ENCODE measurements around the gene COL4A1.

COL4A1 gene

GRCh38 chr13:110254151-110254679 lies 52.7 kb downstream of the COL4A1 start:
- DNase-seq (ENCODE audit: low read depth) = no peak
- H3K4me3 ChIP-seq (ENCODE audit: low read depth, low read length) = no peak overlapping the region

GRCh38 chr13:110251193-110251819 lies 55.7 kb downstream of the COL4A1 start:
- TF ChIP-seq, protein P1, sequence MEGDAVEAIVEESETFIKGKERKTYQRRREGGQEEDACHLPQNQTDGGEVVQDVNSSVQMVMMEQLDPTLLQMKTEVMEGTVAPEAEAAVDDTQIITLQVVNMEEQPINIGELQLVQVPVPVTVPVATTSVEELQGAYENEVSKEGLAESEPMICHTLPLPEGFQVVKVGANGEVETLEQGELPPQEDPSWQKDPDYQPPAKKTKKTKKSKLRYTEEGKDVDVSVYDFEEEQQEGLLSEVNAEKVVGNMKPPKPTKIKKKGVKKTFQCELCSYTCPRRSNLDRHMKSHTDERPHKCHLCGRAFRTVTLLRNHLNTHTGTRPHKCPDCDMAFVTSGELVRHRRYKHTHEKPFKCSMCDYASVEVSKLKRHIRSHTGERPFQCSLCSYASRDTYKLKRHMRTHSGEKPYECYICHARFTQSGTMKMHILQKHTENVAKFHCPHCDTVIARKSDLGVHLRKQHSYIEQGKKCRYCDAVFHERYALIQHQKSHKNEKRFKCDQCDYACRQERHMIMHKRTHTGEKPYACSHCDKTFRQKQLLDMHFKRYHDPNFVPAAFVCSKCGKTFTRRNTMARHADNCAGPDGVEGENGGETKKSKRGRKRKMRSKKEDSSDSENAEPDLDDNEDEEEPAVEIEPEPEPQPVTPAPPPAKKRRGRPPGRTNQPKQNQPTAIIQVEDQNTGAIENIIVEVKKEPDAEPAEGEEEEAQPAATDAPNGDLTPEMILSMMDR (IDR thresholded peaks at IDR 0.05; ENCODE audit: control insufficient read depth, extremely low read depth, insufficient read depth) = no peak
- DNase-seq (ENCODE audit: low read depth) = no peak
- no peak overlapping the region for H3K4me3 ChIP-seq (ENCODE audit: low read depth, low read length)

More at GRCh38 chr13:110254151-110254679, 52.7 kb downstream of the COL4A1 start:
- TF ChIP-seq, protein P1 (IDR thresholded peaks at IDR 0.05; ENCODE audit: control insufficient read depth, extremely low read depth, insufficient read depth) = no peak

DNA sequence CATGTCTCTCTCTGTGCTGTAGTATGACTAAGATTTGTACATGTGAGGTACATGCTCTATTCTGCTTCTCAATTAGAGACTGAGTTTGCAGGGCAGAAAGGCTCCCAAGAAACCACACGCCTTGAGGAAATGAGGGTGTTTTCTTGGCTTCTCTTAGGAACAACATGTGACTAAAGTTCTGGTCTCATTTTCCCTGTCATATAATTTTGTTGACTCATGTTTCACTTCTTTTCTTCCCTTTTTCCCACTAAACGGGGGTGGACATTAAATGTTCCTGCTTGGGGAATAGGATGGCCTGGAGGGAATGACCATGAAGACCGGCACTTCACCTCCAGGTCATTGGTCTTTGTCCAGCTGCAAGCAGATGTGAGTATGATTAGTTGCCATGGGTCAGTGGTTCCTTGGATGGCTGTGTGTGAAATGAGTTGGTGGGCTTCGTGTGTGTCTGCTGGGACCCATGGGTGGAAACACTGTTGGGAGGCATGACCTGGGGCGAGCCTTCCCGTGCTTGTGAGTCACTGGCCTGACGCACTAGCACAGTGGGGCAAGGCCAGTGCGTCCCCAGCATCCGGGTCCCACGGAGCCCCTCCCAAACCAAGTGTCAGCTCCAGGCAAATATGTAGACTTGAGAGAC lies 56.6 kb downstream of the COL4A1 start:
- TF ChIP-seq, protein P1 (IDR thresholded peaks at IDR 0.05; ENCODE audit: control insufficient read depth, extremely low read depth, insufficient read depth) = no peak
- DNase-seq (ENCODE audit: low read depth) = no peak
- no peak overlapping the region for H3K4me3 ChIP-seq (ENCODE audit: low read depth, low read length)

GRCh38 chr13:110249326-110249725 lies 57.6 kb downstream of the COL4A1 start:
- no peak overlapping the region for H3K4me3 ChIP-seq (ENCODE audit: low read depth, low read length)
- DNase-seq (ENCODE audit: low read depth) = no peak
- TF ChIP-seq, protein P1 (IDR thresholded peaks at IDR 0.05; ENCODE audit: control insufficient read depth, extremely low read depth, insufficient read depth) = no peak

- DNase-seq (ENCODE audit: low read depth) = no peak
- TF ChIP-seq, protein P1 (IDR thresholded peaks at IDR 0.05; ENCODE audit: control insufficient read depth, extremely low read depth, insufficient read depth) = no peak
Measured at GRCh38 chr13:110248449-110249143, 58.4 kb downstream of the COL4A1 start.

DNA sequence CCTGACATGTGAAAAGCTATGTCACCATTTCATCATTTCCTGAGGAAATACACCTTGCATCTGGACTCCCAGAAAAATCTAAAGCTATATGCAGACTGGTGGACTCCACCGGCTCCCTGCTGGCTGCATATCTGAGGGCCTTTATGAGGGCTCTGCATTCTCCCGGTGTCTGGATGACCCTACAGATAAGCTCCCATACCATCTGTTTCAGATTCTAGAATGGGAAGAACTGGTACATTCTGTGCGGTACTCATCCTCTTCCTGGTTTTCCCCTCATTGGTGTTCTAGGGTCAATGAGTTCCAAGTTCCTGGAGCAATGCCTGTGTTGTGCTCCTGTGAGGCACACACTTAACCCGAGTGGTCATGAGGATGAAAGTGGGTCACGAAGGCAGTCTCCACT lies 60.4 kb downstream of the COL4A1 start:
- no peak for DNase-seq (ENCODE audit: low read depth)
- TF ChIP-seq, protein P1 (IDR thresholded peaks at IDR 0.05; ENCODE audit: control insufficient read depth, extremely low read depth, insufficient read depth) = no peak
- no peak overlapping the region for H3K4me3 ChIP-seq (ENCODE audit: low read depth, low read length)

More at GRCh38 chr13:110248449-110249143, 58.4 kb downstream of the COL4A1 start:
- no peak overlapping the region for H3K4me3 ChIP-seq (ENCODE audit: low read depth, low read length)
